ENCODE results near the gene HNRNPA3. TPM values are rescaled to one million over a fixed set of nuclear protein-coding genes. Genes with fewer than 3 reads are reported as not detected.

The HNRNPA3 gene
- total and polyA plus RNA-seq, 10 of the 15 experiments (the other 5 are each of a cell fraction or from before 2014, with no cell fraction given), result 40.4 to 343 (median 206) TPM

DNA sequence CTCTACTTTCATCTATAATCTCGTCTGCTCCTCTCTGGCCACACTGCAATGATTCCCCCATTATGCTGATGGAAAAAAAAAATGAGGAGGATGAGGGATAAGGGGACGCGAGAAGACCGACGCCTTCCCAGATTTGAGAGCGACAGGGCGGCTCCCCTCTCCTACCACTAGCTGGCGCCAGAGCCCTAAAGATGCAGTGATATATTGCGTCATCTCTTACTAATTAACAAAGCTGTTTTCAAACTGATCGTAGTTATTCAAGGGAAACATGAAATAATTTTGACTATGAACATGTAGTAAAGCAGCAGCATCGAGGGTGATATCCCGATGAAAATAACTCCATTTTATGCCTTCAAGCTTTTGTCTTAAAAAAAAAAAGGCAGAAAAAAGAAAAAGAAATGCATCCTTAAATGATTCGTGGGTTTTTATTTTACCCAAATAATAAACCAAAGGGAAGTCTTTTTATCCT is 48.0 kb upstream of the HNRNPA3 start (continued):
- peak; percentile 20; the same call in 1 of the 2 replicates for TF ChIP-seq ZNF384 (IDR thresholded peaks at IDR 0.05; ENCODE audit: borderline replicate concordance, low read depth, low read length)
- no peak for TF ChIP-seq TCF7 (IDR thresholded peaks at IDR 0.05; ENCODE audit: borderline replicate concordance)
- TF ChIP-seq RUNX3 (IDR thresholded peaks at IDR 0.05; ENCODE audit: low read length), result peak; percentile 30; the same call in 1 of the 2 replicates
- no peak for TF ChIP-seq ZNF687 (IDR thresholded peaks at IDR 0.05)
- peak; percentile 72 for TF ChIP-seq FOXM1 (IDR thresholded peaks at IDR 0.05; ENCODE audit: low read depth, low read length)
- TF ChIP-seq IRF4 (IDR thresholded peaks at IDR 0.05; ENCODE audit: low read depth, low read length), result peak; percentile 46; the same call in 1 of the 2 replicates
- TF ChIP-seq MEF2A (IDR thresholded peaks at IDR 0.05; ENCODE audit: insufficient read depth, low read depth, low read length), result 0 out of 2 replicates have a peak, but pooled peaks have one; percentile 38
- TF ChIP-seq, protein P1, sequence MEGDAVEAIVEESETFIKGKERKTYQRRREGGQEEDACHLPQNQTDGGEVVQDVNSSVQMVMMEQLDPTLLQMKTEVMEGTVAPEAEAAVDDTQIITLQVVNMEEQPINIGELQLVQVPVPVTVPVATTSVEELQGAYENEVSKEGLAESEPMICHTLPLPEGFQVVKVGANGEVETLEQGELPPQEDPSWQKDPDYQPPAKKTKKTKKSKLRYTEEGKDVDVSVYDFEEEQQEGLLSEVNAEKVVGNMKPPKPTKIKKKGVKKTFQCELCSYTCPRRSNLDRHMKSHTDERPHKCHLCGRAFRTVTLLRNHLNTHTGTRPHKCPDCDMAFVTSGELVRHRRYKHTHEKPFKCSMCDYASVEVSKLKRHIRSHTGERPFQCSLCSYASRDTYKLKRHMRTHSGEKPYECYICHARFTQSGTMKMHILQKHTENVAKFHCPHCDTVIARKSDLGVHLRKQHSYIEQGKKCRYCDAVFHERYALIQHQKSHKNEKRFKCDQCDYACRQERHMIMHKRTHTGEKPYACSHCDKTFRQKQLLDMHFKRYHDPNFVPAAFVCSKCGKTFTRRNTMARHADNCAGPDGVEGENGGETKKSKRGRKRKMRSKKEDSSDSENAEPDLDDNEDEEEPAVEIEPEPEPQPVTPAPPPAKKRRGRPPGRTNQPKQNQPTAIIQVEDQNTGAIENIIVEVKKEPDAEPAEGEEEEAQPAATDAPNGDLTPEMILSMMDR (IDR thresholded peaks at IDR 0.05 in 2 of 3, conservative IDR thresholded peaks at IDR 0.05 in 1 of 3; ENCODE audit: control insufficient read depth in 2 of 3, extremely low read depth in 1 of 3, insufficient read depth in 1 of 3, low read depth in 3 of 3, low read length in 3 of 3), result peak; percentile 100; a peak in 5 of 6 replicates
- no peak for TF ChIP-seq POLR2A (IDR thresholded peaks at IDR 0.05; ENCODE audit: low read depth, low read length)
- TF ChIP-seq YY1 (IDR thresholded peaks at IDR 0.05; ENCODE audit: low read depth, low read length), result peak; percentile 80
- peak; percentile 91 for TF ChIP-seq JUND (IDR thresholded peaks at IDR 0.05; ENCODE audit: low read depth, low read length)
- TF ChIP-seq RB1 (IDR thresholded peaks at IDR 0.05; ENCODE audit: borderline replicate concordance), result peak; percentile 77; the same call in 1 of the 2 replicates
- 0 out of 2 replicates have a peak, but pooled peaks have one; percentile 23 for TF ChIP-seq TCF3 (IDR thresholded peaks at IDR 0.05; ENCODE audit: borderline replicate concordance, insufficient read depth, low read depth, low read length)
- TF ChIP-seq ZNF24 (IDR thresholded peaks at IDR 0.05), result peak; percentile 75
- TF ChIP-seq MXI1 (IDR thresholded peaks at IDR 0.05; ENCODE audit: low read depth, low read length), result 0 out of 2 replicates have a peak, but pooled peaks have one; percentile 28
- peak; percentile 38 for TF ChIP-seq CUX1 (IDR thresholded peaks at IDR 0.05; ENCODE audit: insufficient replicate concordance, low read depth, low read length)
- no peak for TF ChIP-seq TCF12 (IDR thresholded peaks at IDR 0.05; ENCODE audit: low read depth, low read length)
- TF ChIP-seq GATAD2B (conservative IDR thresholded peaks at IDR 0.05; ENCODE audit: low read depth), result no peak
- TF ChIP-seq CBFB (IDR thresholded peaks at IDR 0.05; ENCODE audit: low read depth), result no peak
- TF ChIP-seq EED (IDR thresholded peaks at IDR 0.05; ENCODE audit: low read depth), result peak; percentile 27; the same call in 1 of the 2 replicates
